ENCODE measurements around the gene NUP50.
"Not testable (repeated sequence)": the region's sequence is repeated elsewhere in the genome, so short reads cannot be mapped to it uniquely, and the experiment has no call there.

NUP50 gene

DNA sequence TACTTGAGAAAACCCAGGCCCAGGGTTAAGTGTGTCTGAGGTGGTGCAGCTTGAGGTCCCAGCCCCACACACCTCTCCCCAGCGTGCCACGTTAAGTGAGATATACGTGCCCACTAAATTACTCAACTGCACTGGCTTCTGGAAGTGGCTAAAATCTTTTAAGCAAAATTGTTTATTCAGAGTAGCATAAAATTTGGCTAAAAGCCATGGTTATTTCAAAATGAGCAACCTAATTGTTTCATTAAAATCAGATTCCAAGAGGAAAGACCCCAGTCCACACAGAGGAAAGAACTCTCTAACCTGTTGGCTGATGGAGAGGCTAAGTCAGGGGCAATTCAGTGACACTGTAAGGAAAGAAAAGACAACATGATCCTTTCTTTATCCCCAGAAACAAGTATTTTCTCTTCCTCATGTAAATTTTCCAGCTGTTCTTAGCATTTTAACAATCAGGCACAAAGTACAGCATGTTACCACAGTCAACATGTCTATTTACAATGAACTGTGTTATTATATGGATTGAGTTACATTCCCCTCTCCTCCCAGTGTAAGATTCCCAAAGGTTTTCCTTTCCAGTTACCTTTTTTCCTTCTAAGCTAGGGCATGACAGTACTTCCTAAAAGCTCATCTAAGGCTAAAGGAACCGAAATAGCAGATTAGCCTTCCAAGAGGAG lies 26.6 kb downstream of the NUP50 start:
- H3K36me3 ChIP-seq (replicated peaks; ENCODE audit: low read depth, low read length) = peaks cover 13% of the 10 kb centered on the region
- H3K4me2 ChIP-seq (ENCODE audit: low read length) = no peak overlapping the region
- no peak overlapping the region for H3K27ac ChIP-seq (ENCODE audit: low read length)
- H3K4me1 ChIP-seq (ENCODE audit: low read length) = no peaks in the 10 kb centered on the region
- H2AFZ ChIP-seq (ENCODE audit: low read depth, low read length) = no peak overlapping the region
- no peaks in the 10 kb centered on the region for H3K9me3 ChIP-seq (ENCODE audit: insufficient read depth, low read length)
- H3K27me3 ChIP-seq (ENCODE audit: low read depth, low read length) = no peaks in the 10 kb centered on the region
- peaks cover 6% of the 10 kb centered on the region for H3K79me2 ChIP-seq (ENCODE audit: low read length)
- no peak for TF ChIP-seq EZH2phosphoT487 (IDR thresholded peaks at IDR 0.05; ENCODE audit: low read depth)
- H3K9ac ChIP-seq (ENCODE audit: low read length) = no peak overlapping the region
- H3K4me3 ChIP-seq (ENCODE audit: low read length) = no peak overlapping the region
- H4K20me1 ChIP-seq (ENCODE audit: insufficient read depth, low read length) = no peaks in the 10 kb centered on the region; the same call in 1 of the 2 replicates

DNA sequence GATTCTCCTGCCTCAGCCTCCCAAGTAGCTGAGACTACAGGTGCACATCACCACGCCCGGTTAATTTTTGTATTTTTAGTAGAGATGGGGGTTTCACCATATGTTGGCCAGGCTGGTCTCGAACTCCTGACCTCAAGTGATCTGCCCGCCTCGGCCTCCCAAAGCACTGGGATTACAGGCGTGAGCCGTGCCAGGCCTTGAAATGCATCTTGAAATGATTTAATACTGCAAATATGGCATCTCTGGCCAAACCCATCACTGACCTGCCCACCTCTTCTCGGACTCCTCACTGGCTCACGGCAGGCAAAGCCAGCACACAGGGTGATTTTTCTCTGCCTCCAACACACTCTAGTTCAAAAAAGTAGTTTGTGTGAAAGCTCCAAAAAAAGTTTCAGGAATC lies 28.0 kb downstream of the NUP50 start:
- H4K20me1 ChIP-seq (ENCODE audit: insufficient read depth, low read length); H3K27me3 ChIP-seq (ENCODE audit: low read depth, low read length); H3K4me3 ChIP-seq (ENCODE audit: low read length); H3K27ac ChIP-seq (ENCODE audit: low read length); H3K36me3 ChIP-seq (replicated peaks; ENCODE audit: low read depth, low read length); H3K4me1 ChIP-seq (ENCODE audit: low read length); H3K9ac ChIP-seq (ENCODE audit: low read length); H3K79me2 ChIP-seq (ENCODE audit: low read length); H2AFZ ChIP-seq (ENCODE audit: low read depth, low read length); H3K9me3 ChIP-seq (ENCODE audit: insufficient read depth, low read length); H3K4me2 ChIP-seq (ENCODE audit: low read length): not testable (repeated sequence)

DNA sequence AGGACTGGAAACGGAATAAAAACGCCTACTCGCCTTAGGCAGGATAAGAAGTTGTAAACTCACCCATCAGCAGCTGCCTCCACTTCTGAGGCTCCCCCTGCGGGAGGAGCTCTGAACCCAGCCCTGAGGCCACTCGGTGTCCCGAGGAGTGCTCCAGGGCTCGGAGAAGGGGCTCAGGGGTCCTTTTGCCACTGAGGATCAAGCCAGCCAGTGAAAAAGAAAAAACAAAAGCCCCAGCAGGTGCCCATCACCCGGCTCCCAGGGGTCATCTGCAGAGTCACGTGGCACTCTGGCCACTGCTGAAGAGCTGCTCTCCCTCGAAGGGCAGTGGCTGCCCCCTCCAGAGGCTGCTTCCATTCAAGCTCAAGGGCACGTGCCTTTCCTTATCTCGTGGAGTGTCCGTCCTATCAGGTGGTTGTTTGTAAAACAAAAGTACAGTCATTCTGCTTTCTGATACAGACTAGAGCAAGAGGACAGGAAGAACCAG lies 29.0 kb downstream of the NUP50 start:
- no peaks in the 10 kb centered on the region for H3K79me2 ChIP-seq (ENCODE audit: low read length)
- H3K4me3 ChIP-seq (ENCODE audit: low read length) = no peak overlapping the region
- no peaks in the 10 kb centered on the region for H3K27me3 ChIP-seq (ENCODE audit: low read depth, low read length)
- no peak overlapping the region for H3K9ac ChIP-seq (ENCODE audit: low read length)
- H3K4me2 ChIP-seq (ENCODE audit: low read length) = no peak overlapping the region
- no peak for TF ChIP-seq EZH2phosphoT487 (IDR thresholded peaks at IDR 0.05; ENCODE audit: low read depth)
- TF ChIP-seq, protein P1, sequence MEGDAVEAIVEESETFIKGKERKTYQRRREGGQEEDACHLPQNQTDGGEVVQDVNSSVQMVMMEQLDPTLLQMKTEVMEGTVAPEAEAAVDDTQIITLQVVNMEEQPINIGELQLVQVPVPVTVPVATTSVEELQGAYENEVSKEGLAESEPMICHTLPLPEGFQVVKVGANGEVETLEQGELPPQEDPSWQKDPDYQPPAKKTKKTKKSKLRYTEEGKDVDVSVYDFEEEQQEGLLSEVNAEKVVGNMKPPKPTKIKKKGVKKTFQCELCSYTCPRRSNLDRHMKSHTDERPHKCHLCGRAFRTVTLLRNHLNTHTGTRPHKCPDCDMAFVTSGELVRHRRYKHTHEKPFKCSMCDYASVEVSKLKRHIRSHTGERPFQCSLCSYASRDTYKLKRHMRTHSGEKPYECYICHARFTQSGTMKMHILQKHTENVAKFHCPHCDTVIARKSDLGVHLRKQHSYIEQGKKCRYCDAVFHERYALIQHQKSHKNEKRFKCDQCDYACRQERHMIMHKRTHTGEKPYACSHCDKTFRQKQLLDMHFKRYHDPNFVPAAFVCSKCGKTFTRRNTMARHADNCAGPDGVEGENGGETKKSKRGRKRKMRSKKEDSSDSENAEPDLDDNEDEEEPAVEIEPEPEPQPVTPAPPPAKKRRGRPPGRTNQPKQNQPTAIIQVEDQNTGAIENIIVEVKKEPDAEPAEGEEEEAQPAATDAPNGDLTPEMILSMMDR (IDR thresholded peaks at IDR 0.05; ENCODE audit: low read depth, low read length) = peak; percentile 40
- no peaks in the 10 kb centered on the region for H3K4me1 ChIP-seq (ENCODE audit: low read length)
- peaks cover 8% of the 10 kb centered on the region for H3K36me3 ChIP-seq (replicated peaks; ENCODE audit: low read depth, low read length)
- no peak overlapping the region for H2AFZ ChIP-seq (ENCODE audit: low read depth, low read length)
- no peak overlapping the region for H3K27ac ChIP-seq (ENCODE audit: low read length)
- H3K9me3 ChIP-seq (ENCODE audit: insufficient read depth, low read length) = no peaks in the 10 kb centered on the region
- no peaks in the 10 kb centered on the region; the same call in 1 of the 2 replicates for H4K20me1 ChIP-seq (ENCODE audit: insufficient read depth, low read length)

DNA sequence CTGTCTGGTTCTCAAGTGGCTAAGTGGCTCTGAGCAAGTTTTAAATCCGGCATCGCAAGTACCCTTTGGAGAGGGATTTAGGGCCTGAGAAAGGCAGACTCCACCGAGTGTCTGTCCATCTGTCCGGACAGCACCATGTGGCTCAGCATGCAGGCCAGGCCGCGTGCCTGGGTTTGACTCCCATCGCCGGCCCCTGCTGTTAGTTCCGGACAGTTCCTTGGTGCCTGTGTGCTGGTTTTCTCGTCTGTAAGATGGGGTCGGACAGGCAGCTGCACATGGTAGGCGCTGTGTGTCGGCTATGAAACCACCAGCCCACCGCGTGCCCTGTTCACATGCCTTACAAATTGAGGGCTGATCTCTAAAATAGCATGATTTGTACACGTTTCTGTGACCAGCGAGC lies 31.0 kb downstream of the NUP50 start:
- Histone ChIP-seq H3K4me1 (ENCODE audit: low read length) (no peaks in the 10 kb centered on the region), H3K4me3 (ENCODE audit: low read length) (no peak overlapping the region), H3K36me3 (replicated peaks; ENCODE audit: low read depth, low read length) (no peaks in the 10 kb centered on the region), H3K9me3 (ENCODE audit: insufficient read depth, low read length) (no peaks in the 10 kb centered on the region), H3K27me3 (ENCODE audit: low read depth, low read length) (no peaks in the 10 kb centered on the region), H3K4me2 (ENCODE audit: low read length) (no peak overlapping the region), H2AFZ (ENCODE audit: low read depth, low read length) (no peak overlapping the region), H3K9ac (ENCODE audit: low read length) (no peak overlapping the region), H4K20me1 (ENCODE audit: insufficient read depth, low read length) (no peaks in the 10 kb centered on the region; the same call in 1 of the 2 replicates), H3K27ac (ENCODE audit: low read length) (no peak overlapping the region), H3K79me2 (ENCODE audit: low read length) (no peaks in the 10 kb centered on the region)
- TF ChIP-seq, protein P1 (IDR thresholded peaks at IDR 0.05; ENCODE audit: low read depth, low read length) = no peak
- TF ChIP-seq EZH2phosphoT487 (IDR thresholded peaks at IDR 0.05; ENCODE audit: low read depth) = no peak

DNA sequence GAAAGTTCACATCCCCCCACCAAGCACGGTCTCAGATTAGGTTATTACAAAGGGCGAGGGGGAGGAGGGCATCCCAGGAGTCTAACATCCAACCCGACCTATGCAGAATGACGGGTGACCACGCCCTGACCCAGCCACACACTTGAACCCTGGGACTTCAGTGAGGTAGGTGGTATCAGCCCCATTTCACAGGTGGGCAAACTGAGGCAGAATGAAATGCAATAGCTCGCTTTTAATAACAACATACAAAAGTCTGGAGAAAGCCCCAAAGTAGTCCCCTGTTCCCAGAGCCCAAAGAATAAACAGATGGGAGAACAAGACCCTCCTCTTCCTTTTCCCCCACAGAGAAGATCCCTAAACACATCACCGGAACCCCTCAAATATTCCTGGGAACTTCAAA lies 31.9 kb downstream of the NUP50 start:
- H3K4me1 ChIP-seq (ENCODE audit: low read length) = no peaks in the 10 kb centered on the region
- H3K9me3 ChIP-seq (ENCODE audit: insufficient read depth, low read length) = no peaks in the 10 kb centered on the region
- H3K4me2 ChIP-seq (ENCODE audit: low read length) = no peak overlapping the region
- H4K20me1 ChIP-seq (ENCODE audit: insufficient read depth, low read length) = no peaks in the 10 kb centered on the region; the same call in 1 of the 2 replicates
- H3K36me3 ChIP-seq (replicated peaks; ENCODE audit: low read depth, low read length) = no peaks in the 10 kb centered on the region
- no peaks in the 10 kb centered on the region for H3K79me2 ChIP-seq (ENCODE audit: low read length)
- H3K27ac ChIP-seq (ENCODE audit: low read length) = no peak overlapping the region
- H2AFZ ChIP-seq (ENCODE audit: low read depth, low read length) = no peak overlapping the region
- no peak overlapping the region for H3K9ac ChIP-seq (ENCODE audit: low read length)
- no peak overlapping the region for H3K4me3 ChIP-seq (ENCODE audit: low read length)
- TF ChIP-seq EZH2phosphoT487 (IDR thresholded peaks at IDR 0.05; ENCODE audit: low read depth) = no peak
- TF ChIP-seq, protein P1 (IDR thresholded peaks at IDR 0.05; ENCODE audit: low read depth, low read length) = no peak
- H3K27me3 ChIP-seq (ENCODE audit: low read depth, low read length) = no peaks in the 10 kb centered on the region
